Measurements from ENCODE around the gene KCTD17.

The KCTD17 gene

GRCh38 chr22:37107816-37108621 is 56.5 kb downstream of the KCTD17 start:
- no peak for DNase-seq

GRCh38 chr22:37109242-37109917 is 57.8 kb downstream of the KCTD17 start, which contains the start of gene TMPRSS6:
TMPRSS6 (minus strand) TSS chr22:37109713; CDS start chr22:37103417, 6,296 bp downstream.
- DNase-seq, result no peak

- DNase-seq, result no peak
These were observed 59.7 kb downstream of the KCTD17 start for GRCh38 chr22:37111156-37111717.

GRCh38 chr22:37112084-37112728 is 60.7 kb downstream of the KCTD17 start:
- no peak for DNase-seq

Measured in NCI-H1694 treated with DMSO at 0.1 percent for 48 hours (cell line).